Adrenal gland (tissue), 5 donors: Measurements from ENCODE around the gene ZNF274.

Experiments used
- POLR2A ChIP-seq, 2 donors: fragments of 450-650 bp; IDR thresholded peaks; one replicate each; pipeline ENCODE4 v1.6.1; 2017; ENCODE audit warnings: antibody characterized with exemption in 2 of 2, mild to moderate bottlenecking in 2 of 2, moderate library complexity in 1 of 2
- TF ChIP-seq, protein P1 (sequence below), 6 experiments: fragments of 450-650 bp in 4 of 6; fragments of 200-600 bp in 2 of 6; sonication (generic) in 1 of 6; IDR thresholded peaks; 1 replicate in 5 of 6; 2 replicates in 1 of 6; pipeline versions ENCODE4 v1.5.1 to v1.8.0; 2016 to 2021; ENCODE audit warnings: antibody characterized with exemption in 6 of 6, mild to moderate bottlenecking in 2 of 6, moderate library complexity in 1 of 6
- donor health status: DM: no; HTN: no; CAD: no.

GRCh38 chr19:58182577-58182988 is 278 bp upstream of the ZNF274 start:
- TF ChIP-seq, protein P1, sequence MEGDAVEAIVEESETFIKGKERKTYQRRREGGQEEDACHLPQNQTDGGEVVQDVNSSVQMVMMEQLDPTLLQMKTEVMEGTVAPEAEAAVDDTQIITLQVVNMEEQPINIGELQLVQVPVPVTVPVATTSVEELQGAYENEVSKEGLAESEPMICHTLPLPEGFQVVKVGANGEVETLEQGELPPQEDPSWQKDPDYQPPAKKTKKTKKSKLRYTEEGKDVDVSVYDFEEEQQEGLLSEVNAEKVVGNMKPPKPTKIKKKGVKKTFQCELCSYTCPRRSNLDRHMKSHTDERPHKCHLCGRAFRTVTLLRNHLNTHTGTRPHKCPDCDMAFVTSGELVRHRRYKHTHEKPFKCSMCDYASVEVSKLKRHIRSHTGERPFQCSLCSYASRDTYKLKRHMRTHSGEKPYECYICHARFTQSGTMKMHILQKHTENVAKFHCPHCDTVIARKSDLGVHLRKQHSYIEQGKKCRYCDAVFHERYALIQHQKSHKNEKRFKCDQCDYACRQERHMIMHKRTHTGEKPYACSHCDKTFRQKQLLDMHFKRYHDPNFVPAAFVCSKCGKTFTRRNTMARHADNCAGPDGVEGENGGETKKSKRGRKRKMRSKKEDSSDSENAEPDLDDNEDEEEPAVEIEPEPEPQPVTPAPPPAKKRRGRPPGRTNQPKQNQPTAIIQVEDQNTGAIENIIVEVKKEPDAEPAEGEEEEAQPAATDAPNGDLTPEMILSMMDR (IDR thresholded peaks at IDR 0.05): no peak
- no peak for TF ChIP-seq POLR2A (IDR thresholded peaks at IDR 0.05)
